Kidney glomerular epithelial cell (primary cell): ENCODE results near the gene KAT7.
A peak's percentile ranks its signal among the peaks of the same experiment; 100 is the strongest.
"Not testable (repeated sequence)": the region's sequence is repeated elsewhere in the genome, so short reads cannot be mapped to it uniquely, and the experiment has no call there.

Source experiments
- DNase-seq: peaks from one replicate; lab custom pipeline; 2025; lab: John Stamatoyannopoulos, UW

The KAT7 gene

DNA sequence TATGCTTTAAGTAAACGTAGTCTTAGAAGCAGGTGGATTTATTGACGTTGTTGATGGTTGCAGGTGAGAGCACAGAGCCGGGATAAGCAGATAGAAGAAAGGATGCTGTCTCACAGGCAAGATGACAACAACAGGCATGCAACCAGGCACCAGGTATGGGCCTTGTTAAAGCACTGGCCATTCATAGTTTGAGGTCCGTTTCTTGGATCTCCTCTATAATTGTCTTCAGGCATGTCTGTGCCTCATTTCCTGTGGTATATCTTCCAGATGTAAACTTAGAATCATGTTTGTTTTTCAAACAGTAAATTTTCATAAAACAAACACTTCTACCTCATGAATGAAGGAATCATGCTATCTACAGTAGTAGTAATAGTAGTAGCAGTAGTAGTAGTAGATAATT is 20.6 kb downstream of the KAT7 start:
- no peak for DNase-seq

DNA sequence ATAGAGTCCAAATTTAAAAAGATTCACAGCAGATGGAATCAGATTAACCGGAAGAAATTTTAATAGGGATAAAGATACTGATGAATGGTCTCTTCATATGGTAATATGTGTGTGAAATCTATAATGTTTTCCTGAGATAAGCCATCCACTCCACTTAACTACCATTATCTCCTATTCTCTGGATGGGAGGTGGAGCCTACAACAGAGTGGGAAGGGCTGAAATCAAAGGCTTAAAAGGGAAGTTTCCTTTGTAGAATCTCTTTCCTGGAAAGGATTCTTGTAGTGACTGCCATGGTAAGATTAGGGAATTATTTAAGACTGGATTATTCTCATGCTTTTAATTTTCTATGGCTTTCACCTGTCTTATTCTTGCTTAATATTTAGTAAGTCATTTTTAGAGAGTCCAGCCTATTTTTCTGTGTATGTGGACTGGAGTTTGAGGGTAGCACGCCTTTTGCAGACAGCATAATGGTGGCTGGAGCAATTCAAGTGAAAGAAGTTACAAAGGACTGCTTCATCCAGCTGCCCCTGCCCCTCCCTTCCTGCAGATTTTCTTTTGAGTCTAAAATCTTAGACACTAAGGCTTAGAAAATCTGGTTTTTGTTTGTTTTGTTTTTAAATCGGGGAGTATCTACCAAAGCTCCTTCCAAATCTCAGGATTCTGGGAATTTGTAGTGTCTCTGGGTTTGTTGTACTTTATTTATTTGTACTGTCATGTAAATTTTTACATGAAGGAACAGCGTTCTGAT is 26.5 kb downstream of the KAT7 start:
- no peak for DNase-seq

DNA sequence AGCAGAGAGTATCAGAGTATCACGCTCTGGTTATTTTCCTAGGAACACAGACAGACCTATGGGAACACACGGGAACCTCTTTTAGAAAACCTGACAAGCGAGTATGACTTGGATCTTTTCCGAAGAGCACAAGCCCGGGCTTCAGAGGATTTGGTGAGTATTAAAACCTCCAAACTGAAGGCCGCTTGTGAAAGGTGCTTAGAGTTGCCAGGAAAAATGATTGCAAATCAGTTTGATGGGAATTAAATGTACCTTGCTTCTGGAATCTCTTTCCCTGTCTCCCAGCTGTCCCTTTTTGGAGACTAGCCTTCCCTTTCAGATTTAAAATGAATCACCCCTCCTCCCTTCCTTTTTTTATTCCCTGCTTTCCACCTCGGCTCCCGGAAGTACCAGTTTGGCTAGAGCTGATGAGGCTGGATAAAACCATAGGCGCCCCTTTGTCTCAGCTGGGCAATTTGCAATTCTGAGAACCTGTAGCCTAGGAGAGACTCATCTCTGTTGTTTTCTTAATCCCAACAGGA is 27.3 kb downstream of the KAT7 start:
- no peak for DNase-seq

- no peak for DNase-seq
These were observed 29.5 kb downstream of the KAT7 start for GRCh38 chr17:49817993-49818392.

GRCh38 chr17:49819138-49819537 is 30.7 kb downstream of the KAT7 start:
- no peak for DNase-seq

- no peak for DNase-seq
These were observed 31.2 kb downstream of the KAT7 start for GRCh38 chr17:49819651-49820050.

DNA sequence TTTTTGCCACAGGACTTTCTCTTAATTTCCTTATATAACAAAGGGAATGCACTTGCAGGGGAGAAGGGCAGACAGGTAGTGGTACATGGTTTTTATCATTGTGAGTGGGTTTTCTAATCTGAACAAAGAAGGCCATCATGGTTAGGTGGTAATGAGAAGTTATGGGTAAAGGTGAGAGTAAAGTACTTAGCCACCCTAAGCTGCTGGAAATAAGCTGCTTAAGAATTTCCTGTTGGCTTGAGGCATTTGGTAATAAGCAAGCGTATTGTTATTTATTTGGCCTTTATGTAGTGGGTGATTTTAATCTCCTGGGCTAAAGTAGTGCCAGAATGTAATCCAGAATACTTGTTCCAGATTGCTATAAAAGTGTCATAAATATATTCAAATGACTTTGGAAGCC is 32.3 kb downstream of the KAT7 start:
- DNase-seq, result no peak

DNA sequence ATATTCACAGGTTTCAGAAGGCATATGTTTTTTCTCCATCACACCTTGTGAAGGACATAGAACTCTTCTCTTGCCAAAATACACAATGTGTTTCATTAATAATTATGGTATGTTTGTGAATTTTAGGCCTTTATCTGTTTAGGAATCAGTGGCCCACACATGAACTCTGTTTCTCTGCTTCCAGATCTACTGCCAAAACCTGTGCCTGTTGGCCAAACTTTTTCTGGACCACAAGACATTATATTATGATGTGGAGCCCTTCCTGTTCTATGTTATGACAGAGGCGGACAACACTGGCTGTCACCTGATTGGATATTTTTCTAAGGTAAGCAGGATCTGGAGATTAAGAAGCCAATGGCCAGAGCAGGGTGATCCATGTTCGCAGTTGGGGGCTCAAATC is 33.0 kb downstream of the KAT7 start:
- no peak for DNase-seq

GRCh38 chr17:49821916-49822315 is 33.4 kb downstream of the KAT7 start:
- DNase-seq, result no peak

DNA sequence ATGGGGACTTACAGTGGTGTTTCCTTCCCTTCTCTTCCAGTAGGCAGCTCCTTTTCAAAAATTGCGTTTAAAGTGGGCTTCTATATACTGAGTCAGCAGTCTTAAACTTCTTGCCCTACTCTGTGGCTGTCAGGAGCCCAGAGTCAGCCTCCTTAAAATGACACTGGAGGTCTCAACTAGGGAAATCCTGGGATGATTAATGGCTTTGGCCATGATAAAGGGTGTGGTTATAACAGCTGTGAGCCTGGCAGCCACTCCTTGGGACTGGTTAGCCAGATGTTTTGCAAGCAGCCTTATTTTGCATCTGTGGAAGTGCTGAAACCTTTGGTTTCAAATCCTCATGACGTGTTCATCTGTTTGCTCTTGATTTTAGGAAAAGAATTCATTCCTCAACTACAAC is 34.3 kb downstream of the KAT7 start:
- DNase-seq, result no peak

GRCh38 chr17:49823614-49824013 is 35.1 kb downstream of the KAT7 start:
- no peak for DNase-seq

- DNase-seq, result no peak
These were observed 37.2 kb downstream of the KAT7 start for GRCh38 chr17:49825645-49826044.

- not testable (repeated sequence) for DNase-seq
These were observed 39.8 kb downstream of the KAT7 start for GRCh38 chr17:49828325-49828724.

DNA sequence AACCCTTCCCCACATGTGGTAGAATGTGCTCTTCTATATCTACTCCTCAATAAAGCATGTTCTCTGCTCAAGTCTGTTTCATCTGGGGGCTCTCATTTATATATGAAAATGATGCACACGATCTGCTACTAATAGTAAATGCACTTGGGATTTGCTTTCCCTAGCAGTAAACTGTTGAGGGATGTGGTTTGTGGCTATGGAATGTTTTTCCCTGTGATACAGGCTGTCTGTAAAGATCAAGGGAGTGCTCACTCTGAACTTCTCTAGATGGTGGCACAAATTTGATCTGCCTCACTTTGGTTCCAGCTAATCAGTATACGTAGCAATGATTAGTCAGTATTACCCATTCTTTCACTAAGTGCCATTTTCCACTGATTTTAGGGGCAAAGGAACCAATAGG is 40.5 kb downstream of the KAT7 start:
- DNase-seq, result no peak

DNA sequence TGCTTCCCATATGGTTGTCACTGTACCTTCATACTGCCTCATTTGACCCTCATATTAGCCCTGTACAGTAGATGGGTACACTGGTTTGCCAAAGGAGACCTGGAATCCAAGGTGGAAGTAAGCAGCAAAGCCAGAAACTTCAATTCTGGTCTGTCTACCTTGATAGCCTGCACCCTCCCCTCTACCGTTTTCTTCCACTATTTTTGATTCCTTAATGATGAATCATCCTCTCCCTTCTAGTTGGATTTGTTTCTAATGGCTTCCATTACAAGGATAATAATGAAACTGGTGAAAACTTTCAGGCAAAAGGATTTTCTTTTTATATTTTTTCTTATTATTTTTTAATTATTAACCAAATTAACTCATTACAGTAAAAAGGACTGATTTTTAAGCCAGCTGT is 42.1 kb downstream of the KAT7 start:
- peak; percentile 48 for DNase-seq

DNA sequence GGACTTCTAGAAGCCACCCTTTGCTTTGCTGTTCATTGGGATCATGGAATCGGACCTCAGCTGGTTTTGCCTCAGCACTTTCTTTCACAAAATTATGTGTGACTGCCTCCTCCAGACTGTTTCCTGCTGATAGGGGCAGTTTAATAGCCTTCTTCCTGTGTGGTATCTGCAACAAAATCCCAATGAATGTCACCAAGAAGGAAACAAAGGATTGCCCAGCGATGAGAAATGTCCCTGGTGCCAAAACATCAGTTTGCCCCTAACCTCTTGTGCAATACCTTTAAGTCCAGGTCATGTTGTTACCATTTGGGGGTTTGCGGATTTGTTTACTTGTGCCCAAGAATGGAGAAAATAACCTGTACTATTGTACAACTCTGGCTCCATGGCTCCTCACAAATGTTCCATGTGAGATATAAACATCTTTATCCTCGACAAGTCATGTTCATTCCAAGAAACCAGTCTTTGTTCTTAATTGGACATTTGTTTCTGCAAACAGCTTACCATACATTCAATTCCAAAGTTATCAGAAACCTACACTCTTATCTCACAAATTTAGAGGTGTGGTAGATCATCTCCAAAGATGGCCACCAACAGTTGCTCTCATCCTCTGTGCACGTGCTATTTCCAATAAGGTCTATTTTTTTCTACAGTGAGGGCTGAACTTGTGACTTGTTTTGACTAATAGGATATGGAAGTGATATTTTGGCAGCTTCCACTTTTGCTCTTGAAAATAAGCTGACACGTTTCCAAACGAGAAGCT is 44.5 kb downstream of the KAT7 start:
- DNase-seq, result no peak

DNA sequence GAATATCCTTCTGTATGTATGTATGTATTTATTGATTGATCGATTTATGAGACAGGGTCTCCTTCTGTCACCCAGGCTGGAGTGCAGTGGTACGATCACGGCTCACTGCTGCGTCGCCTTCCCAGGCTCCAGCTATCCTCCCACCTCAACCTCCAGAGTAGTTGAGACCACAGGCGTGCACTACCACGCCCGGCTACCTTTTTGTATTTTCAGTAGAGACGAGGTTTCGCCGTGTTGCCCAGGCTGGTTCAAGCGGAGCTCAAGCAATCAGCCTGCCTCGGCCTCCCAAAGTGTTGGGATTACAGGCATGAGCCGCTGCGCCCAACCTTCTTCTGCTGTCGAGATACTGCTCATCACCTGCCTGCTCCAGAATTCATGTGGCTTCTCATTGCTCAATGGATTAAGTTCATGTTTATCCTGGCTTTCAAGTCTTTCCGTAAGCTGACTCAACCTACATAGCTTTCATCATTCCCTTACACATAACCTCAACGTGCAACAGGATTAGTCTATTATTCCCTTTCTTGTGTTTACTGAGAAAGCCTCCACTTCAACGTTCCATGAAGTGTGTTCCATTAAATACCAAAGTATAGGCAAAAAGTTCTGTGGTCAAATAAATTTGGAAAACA is 45.8 kb downstream of the KAT7 start:
- DNase-seq, result no peak

DNA sequence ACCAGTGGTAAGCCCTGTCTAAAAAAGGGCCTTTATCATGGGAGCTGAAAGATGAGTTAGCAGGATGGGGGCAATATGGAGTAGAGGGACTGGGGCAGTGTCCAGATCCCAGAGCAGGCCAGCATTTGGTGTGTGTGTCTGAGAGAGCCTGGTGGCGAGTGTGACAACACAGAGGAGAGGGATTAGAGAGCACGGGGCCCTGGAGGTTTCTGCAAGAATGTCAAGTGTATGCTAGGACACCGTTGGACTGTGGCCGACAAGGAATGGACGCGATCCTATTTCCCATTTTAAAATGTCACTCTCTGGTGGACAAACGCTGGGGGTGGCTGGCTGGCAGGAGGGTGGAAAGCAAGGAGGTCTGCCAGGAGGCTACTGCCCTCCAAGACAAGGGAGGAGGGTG is 47.0 kb downstream of the KAT7 start:
- DNase-seq, result no peak

- DNase-seq, result peak; percentile 93
These were observed 47.9 kb downstream of the KAT7 start for GRCh38 chr17:49836111-49837030.

- DNase-seq, result no peak
These were observed 51.0 kb downstream of the KAT7 start for GRCh38 chr17:49839455-49839854.

DNA sequence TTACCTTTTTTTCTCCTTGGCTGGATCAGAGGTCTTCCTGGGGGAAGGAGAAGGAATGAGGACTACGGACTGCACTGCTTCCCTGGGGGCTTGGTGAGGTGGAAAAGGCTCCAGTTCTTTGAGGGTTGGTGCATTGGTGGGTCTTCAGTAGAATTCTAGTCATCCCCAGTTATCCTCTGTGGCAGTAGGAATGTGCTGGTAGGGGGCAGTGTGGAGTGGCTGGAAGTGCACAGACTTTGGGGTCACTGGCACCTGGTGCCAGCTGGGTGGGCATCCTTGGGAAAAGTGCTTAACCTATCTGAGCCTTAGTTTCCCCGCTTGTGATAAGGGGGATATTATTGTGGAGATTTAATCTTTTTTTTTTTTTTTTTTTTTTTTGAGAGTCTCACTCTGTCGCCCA is 53.1 kb downstream of the KAT7 start:
- no peak for DNase-seq

GRCh38 chr17:49842371-49842770 is 53.9 kb downstream of the KAT7 start:
- no peak for DNase-seq
